Airway epithelial cell (primary cell): ENCODE data around the gene OSTF1. TPM values are rescaled to one million over a fixed set of nuclear protein-coding genes. Genes with fewer than 3 reads are reported as not detected.

Source experiments
- total RNA-seq: library from RNA; depleted of rRNA; stranded (reverse); fragments of >200 nt; gene quantifications from 2 replicates; pipeline ENCODE4 v1.2.3, GENCODE V29; 2015

OSTF1 gene
- 48.7 and 52.5 TPM in 2 replicates for total RNA-seq

DNA sequence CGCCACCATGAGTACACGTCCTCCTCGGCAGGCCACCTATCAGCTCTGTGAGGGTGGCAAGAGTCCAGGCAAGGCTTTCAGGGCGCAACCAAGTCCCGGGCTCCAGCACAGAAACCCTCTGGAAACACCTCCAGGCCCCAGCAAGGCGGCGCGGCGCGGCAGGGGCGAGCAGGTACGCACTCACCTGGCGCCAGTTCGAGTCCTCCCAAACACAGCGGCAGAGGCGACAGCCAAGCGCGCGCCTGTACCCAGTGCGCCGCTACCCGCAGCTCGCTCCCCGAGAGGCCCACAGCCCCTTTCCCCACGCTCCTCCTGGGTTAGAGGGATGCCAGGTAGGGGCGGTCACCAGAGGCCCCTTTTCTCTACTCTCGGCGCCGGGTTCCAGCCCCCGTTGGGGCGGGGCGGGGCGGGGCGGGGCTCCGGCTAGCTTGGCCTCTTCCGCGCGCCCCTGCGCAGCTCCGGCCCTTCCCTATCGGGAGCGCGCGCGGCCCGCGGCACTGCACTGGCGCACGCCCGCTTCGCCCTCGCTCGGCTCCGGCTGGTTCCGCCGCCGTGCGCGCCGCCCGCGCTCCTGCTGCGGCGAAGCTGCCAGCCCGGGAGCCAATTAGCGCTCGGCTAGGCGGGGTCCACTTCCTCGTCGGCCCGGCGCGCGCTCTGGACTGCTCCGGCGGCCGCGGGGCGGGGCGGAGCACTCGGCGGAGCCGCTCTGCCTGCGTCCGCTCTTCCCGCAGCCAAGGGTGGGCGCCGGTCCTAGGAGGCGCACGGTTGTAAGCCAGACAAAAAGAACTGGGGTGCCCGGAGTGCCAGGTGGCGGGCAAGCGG, at the start of gene OSTF1, which contains the start of gene NMRK1:
Gene OSTF1 (plus strand): TSS at position 691 of the 822 bp plus-strand sequence. CDS start 179 bp downstream, outside the sequence.
Gene NMRK1 (minus strand): TSS at position 332 of the 822 bp plus-strand sequence. CDS start 5,040 bp downstream, outside the sequence.

Other genes with a start within 250 kb of the OSTF1 start
- 0.14 and 0.28 TPM in 2 replicates for gene TRPM6, start 200.6 kb upstream of the OSTF1 start, total RNA-seq
- 7.3 and 7.5 TPM in 2 replicates for gene C9orf40, start 135.6 kb upstream of the OSTF1 start, total RNA-seq
- gene CARNMT1, start 60.2 kb upstream of the OSTF1 start, total RNA-seq = 17.6 and 23.3 TPM in 2 replicates
- gene NMRK1, start 359 bp upstream of the OSTF1 start, total RNA-seq = 15.8 and 22.9 TPM in 2 replicates